HS-27A (cell line): ENCODE data around the gene CALM1.

Source experiments
- DNase-seq: peaks from one replicate; pipeline ENCODE4 v3.0.0-alpha.2; 2012; ENCODE audit warnings: low read depth, missing footprints

CALM1 gene

GRCh38 chr14:90396341-90397339 lies at the start of gene CALM1:
Gene CALM1 (plus strand): TSS chr14:90397029. CDS start chr14:90397231, 202 bp downstream.
- no peak for DNase-seq

- no peak for DNase-seq
These were observed 48.6 kb upstream of the CALM1 start for GRCh38 chr14:90348270-90348669.

- no peak for DNase-seq
These were observed 47.1 kb upstream of the CALM1 start for GRCh38 chr14:90349739-90350138.

- no peak for DNase-seq
These were observed 42.1 kb upstream of the CALM1 start for GRCh38 chr14:90354551-90355298.

- DNase-seq, result no peak
These were observed 41.0 kb upstream of the CALM1 start for GRCh38 chr14:90355540-90356518.

GRCh38 chr14:90356925-90357324 lies 39.9 kb upstream of the CALM1 start:
- DNase-seq, result no peak

- DNase-seq, result no peak
These were observed 38.5 kb upstream of the CALM1 start for GRCh38 chr14:90358359-90358758.

- DNase-seq, result no peak
These were observed 34.8 kb upstream of the CALM1 start for GRCh38 chr14:90361865-90362557.

- no peak for DNase-seq
These were observed 34.3 kb upstream of the CALM1 start for GRCh38 chr14:90362558-90362896.

- no peak for DNase-seq
These were observed 27.7 kb upstream of the CALM1 start for GRCh38 chr14:90368946-90369721.

- no peak for DNase-seq
These were observed 22.9 kb upstream of the CALM1 start for GRCh38 chr14:90373887-90374286.

GRCh38 chr14:90374813-90375212 lies 22.0 kb upstream of the CALM1 start:
- DNase-seq, result no peak

GRCh38 chr14:90375934-90376333 lies 20.9 kb upstream of the CALM1 start:
- no peak for DNase-seq

GRCh38 chr14:90378249-90378648 lies 18.6 kb upstream of the CALM1 start:
- no peak for DNase-seq

GRCh38 chr14:90379106-90379505 lies 17.7 kb upstream of the CALM1 start:
- no peak for DNase-seq

- no peak for DNase-seq
These were observed 15.6 kb upstream of the CALM1 start for GRCh38 chr14:90381011-90381786.

GRCh38 chr14:90381999-90382451 lies 14.8 kb upstream of the CALM1 start:
- DNase-seq, result no peak

GRCh38 chr14:90382491-90383125 lies 14.2 kb upstream of the CALM1 start:
- DNase-seq, result no peak

- DNase-seq, result peak; percentile 97
These were observed 13.6 kb upstream of the CALM1 start for GRCh38 chr14:90383126-90383730.
